Nephron (organoid): Measurements from ENCODE around the gene DET1.
"Not testable (repeated sequence)": the region's sequence is repeated elsewhere in the genome, so short reads cannot be mapped to it uniquely, and the experiment has no call there.

Source experiments
- H3K27ac Mint-ChIP-seq, 3 experiments: 2 replicates each; pipeline ENCODE4 v1.8.0; 2020; ENCODE audit warnings: mixed read lengths in 3 of 3, mild to moderate bottlenecking in 2 of 3, moderate library complexity in 1 of 3
- H3K27me3 Mint-ChIP-seq: 2 replicates; pipeline ENCODE4 v1.8.0; 2021; ENCODE audit warnings: low read depth, mild to moderate bottlenecking, moderate library complexity, mixed read lengths
- H3K36me3 Mint-ChIP-seq: 2 replicates; pipeline ENCODE4 v1.8.0; 2020; ENCODE audit warnings: low read depth, mixed read lengths
- H3K4me1 Mint-ChIP-seq: 2 replicates; pipeline ENCODE4 v1.8.0; 2020; ENCODE audit warnings: mixed read lengths
- H3K4me3 Mint-ChIP-seq, 3 experiments: 2 replicates each; pipeline ENCODE4 v1.8.0; 2020; ENCODE audit warnings: mild to moderate bottlenecking in 3 of 3, mixed read lengths in 3 of 3, moderate library complexity in 2 of 3
- H3K9me3 Mint-ChIP-seq: 2 replicates; pipeline ENCODE4 v1.8.0; 2020; ENCODE audit warnings: mixed read lengths
- CTCF ChIP-seq, 3 experiments: fragments of 200-600 bp; sonication (generic); IDR thresholded peaks; one replicate each; pipeline ENCODE4 v1.5.0; 2021; ENCODE audit warnings: antibody characterized with exemption in 3 of 3; ENCODE audit not compliant: unreplicated experiment in 3 of 3

Gene DET1

GRCh38 chr15:88470625-88471372, 75.7 kb downstream of the DET1 start:
- peaks cover 15% of the 10 kb centered on the region for H3K4me1 Mint-ChIP-seq
- no peak overlapping the region for H3K4me3 Mint-ChIP-seq
- H3K27ac Mint-ChIP-seq, result no peak overlapping the region
- no peaks in the 10 kb centered on the region for H3K9me3 Mint-ChIP-seq
- H3K27me3 Mint-ChIP-seq, result no peaks in the 10 kb centered on the region
- peaks cover 23% of the 10 kb centered on the region for H3K36me3 Mint-ChIP-seq
- TF ChIP-seq CTCF (IDR thresholded peaks at IDR 0.05; ENCODE audit: unreplicated experiment in 3 of 3), result no peak

- Mint-ChIP-seq H3K9me3 (no peaks in the 10 kb centered on the region), H3K27me3 (no peaks in the 10 kb centered on the region), H3K4me1 (peaks cover 15% of the 10 kb centered on the region), H3K27ac (no peak overlapping the region), H3K36me3 (peaks cover 28% of the 10 kb centered on the region), H3K4me3 (no peak overlapping the region)
- no peak for TF ChIP-seq CTCF (IDR thresholded peaks at IDR 0.05; ENCODE audit: unreplicated experiment in 3 of 3)
Measured at GRCh38 chr15:88469321-88469720, 77.2 kb downstream of the DET1 start.

- H3K9me3 Mint-ChIP-seq, H3K27me3 Mint-ChIP-seq: not testable (repeated sequence)
- peaks cover 15% of the 10 kb centered on the region for H3K4me1 Mint-ChIP-seq
- H3K36me3 Mint-ChIP-seq, result peaks cover 33% of the 10 kb centered on the region
- peak overlapping the region in 2 of 3 experiments; percentile 100 for H3K27ac Mint-ChIP-seq
- H3K4me3 Mint-ChIP-seq, result peak overlapping the region in 1 of 3 experiments; percentile 95
Measured at GRCh38 chr15:88468721-88469120, 77.8 kb downstream of the DET1 start.

DNA sequence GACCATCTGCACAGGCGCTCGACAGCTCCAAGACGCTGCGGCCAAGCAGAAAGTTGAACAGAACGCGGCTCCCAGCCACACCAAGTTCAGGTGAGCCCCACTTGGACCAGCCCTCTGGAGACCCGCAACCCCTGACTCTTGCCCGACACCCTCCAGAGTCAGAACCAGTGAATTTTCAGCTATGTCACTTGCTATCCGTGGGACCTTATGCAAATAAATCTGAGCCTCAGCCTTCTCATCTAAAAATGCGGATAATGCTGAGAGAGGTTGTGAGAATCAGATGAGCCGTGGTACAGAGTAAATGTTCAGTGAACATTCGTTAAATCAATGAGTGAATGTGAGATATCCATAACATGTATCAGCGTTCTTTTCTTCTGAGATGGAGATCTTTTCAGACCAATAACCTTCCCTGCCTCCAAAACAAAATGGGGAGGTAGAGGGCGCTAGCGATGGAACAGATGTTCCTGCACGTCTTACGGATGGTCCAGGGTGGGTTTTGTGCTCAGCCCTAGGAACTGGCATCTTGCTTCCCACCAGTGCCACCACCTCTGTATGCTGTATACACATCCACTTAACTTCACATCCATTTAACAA, 78.4 kb downstream of the DET1 start:
- TF ChIP-seq CTCF (IDR thresholded peaks at IDR 0.05; ENCODE audit: unreplicated experiment in 3 of 3), result peak in 1 of 3 experiments; percentile 15
- no peaks in the 10 kb centered on the region for H3K27me3 Mint-ChIP-seq
- peak overlapping the region in 1 of 3 experiments; percentile 95 for H3K4me3 Mint-ChIP-seq
- H3K36me3 Mint-ChIP-seq, result peaks cover 34% of the 10 kb centered on the region
- peak overlapping the region; percentile 100 for H3K27ac Mint-ChIP-seq
- no peaks in the 10 kb centered on the region for H3K9me3 Mint-ChIP-seq
- H3K4me1 Mint-ChIP-seq, result peaks cover 15% of the 10 kb centered on the region

- Mint-ChIP-seq H3K36me3 (peaks cover 32% of the 10 kb centered on the region), H3K27ac (peak within 1 kb of the TSS; percentile 100), H3K9me3 (no peaks in the 10 kb centered on the region), H3K4me3 (peak within 1 kb of the TSS in 1 of 3 experiments; percentile 95), H3K4me1 (peaks cover 15% of the 10 kb centered on the region), H3K27me3 (no peaks in the 10 kb centered on the region)
- TF ChIP-seq CTCF (IDR thresholded peaks at IDR 0.05; ENCODE audit: unreplicated experiment in 3 of 3), result no peak
Measured at GRCh38 chr15:88467073-88467934, 79.2 kb downstream of the DET1 start, which contains the start of the genes MRPL46 and MRPS11. Gene MRPL46, minus strand, starts transcription at chr15:88467388. Its CDS starts 11 bp downstream, at chr15:88467377. Gene MRPS11, plus strand, starts transcription at chr15:88467708. Its CDS starts 10 bp downstream, at chr15:88467718.
